HEK293 (cell line): Measurements from ENCODE around the gene LRIT1.

Experiments used
- CTCF ChIA-PET: fragments of 350-600 bp; formaldehyde crosslinking; extraction: SDS; loops from one replicate; lab custom pipeline; 2021; ENCODE audit warnings: antibody characterized with exemption; lab: Yijun Ruan, JAX
- POLR2A ChIA-PET: fragments of 300-600 bp; formaldehyde crosslinking; extraction: SDS; loops from one replicate; lab custom pipeline; 2020; ENCODE audit warnings: antibody characterized with exemption, inconsistent platforms; lab: Yijun Ruan, JAX
- H3K27ac ChIP-seq: fragments of 200-500 bp; sonication (Bioruptor generic); 2 replicates; pipeline ENCODE4 v1.5.1; 2014; ENCODE audit warnings: low read depth, low read length, control low read depth, inconsistent platforms; ENCODE audit errors: extremely low read depth
- H3K36me3 ChIP-seq, 2 experiments: fragments of 200-500 bp in 1 of 2; sonication (Bioruptor generic) in 1 of 2; 1 replicate in 1 of 2; 2 replicates in 1 of 2; pipeline ENCODE4 v1.5.1; 2014 to 2017; ENCODE audit warnings: inconsistent platforms in 2 of 2, low read length in 2 of 2; ENCODE audit not compliant: control insufficient read depth in 2 of 2, insufficient read depth in 1 of 2
- H3K4me1 ChIP-seq: fragments of 200-500 bp; sonication (Bioruptor generic); 2 replicates; pipeline ENCODE4 v1.5.1; 2014; ENCODE audit warnings: mild to moderate bottlenecking, low read length, inconsistent platforms; ENCODE audit not compliant: control insufficient read depth, insufficient read depth
- H3K4me3 ChIP-seq: 2 replicates; pipeline ENCODE4 v1.5.1; 2011; ENCODE audit warnings: low read depth, mild to moderate bottlenecking, control low read depth, low read length, moderate library complexity
- H3K9me3 ChIP-seq: fragments of 200-500 bp; sonication (Bioruptor generic); 2 replicates; pipeline ENCODE4 v1.5.1; 2014; ENCODE audit warnings: low read depth, low read length, inconsistent platforms; ENCODE audit not compliant: control insufficient read depth, insufficient read depth
- ELK4 ChIP-seq: IDR thresholded peaks from 2 replicates; pipeline ENCODE4 v1.6.1; 2011; ENCODE audit warnings: mild to moderate bottlenecking, low read depth, low read length, borderline replicate concordance
- GLI4 ChIP-seq: fragments of 450-650 bp; formaldehyde crosslinking; IDR thresholded peaks from 2 replicates; pipeline ENCODE4 v1.5.1; 2016; ENCODE audit warnings: missing biosample characterization, missing genetic modification characterization
- INSM2 ChIP-seq: fragments of 450-650 bp; formaldehyde crosslinking; IDR thresholded peaks from 2 replicates; pipeline ENCODE4 v1.5.1; 2016; ENCODE audit warnings: missing biosample characterization, missing genetic modification characterization
- KLF10 ChIP-seq: fragments of 450-650 bp; IDR thresholded peaks from 2 replicates; pipeline ENCODE4 v1.5.1; 2018; ENCODE audit warnings: missing biosample characterization, mild to moderate bottlenecking, missing genetic modification characterization
- KLF8 ChIP-seq: fragments of 450-650 bp; formaldehyde crosslinking; IDR thresholded peaks from 2 replicates; pipeline ENCODE4 v1.5.1; 2016; ENCODE audit warnings: missing biosample characterization, missing genetic modification characterization
- KLF9 ChIP-seq: fragments of 450-650 bp; formaldehyde crosslinking; IDR thresholded peaks from 2 replicates; pipeline ENCODE4 v1.5.1; 2016; ENCODE audit warnings: missing biosample characterization, missing genetic modification characterization, low read depth
- MEIS1 ChIP-seq: sonication (generic); formaldehyde crosslinking; IDR thresholded peaks from 2 replicates; pipeline ENCODE4 v1.8.1; 2022; ENCODE audit warnings: missing genetic modification reagents, mild to moderate bottlenecking, borderline replicate concordance
- REPIN1 ChIP-seq: fragments of 450-650 bp; formaldehyde crosslinking; IDR thresholded peaks from 2 replicates; pipeline ENCODE4 v1.5.1; 2017; ENCODE audit warnings: missing biosample characterization, missing genetic modification characterization, low read depth
- SCRT1 ChIP-seq: fragments of 450-650 bp; formaldehyde crosslinking; IDR thresholded peaks from 2 replicates; pipeline ENCODE4 v1.5.1; 2016; ENCODE audit warnings: missing biosample characterization, missing genetic modification characterization, borderline replicate concordance
- WT1 ChIP-seq: fragments of 450-650 bp; formaldehyde crosslinking; IDR thresholded peaks from 2 replicates; pipeline ENCODE4 v1.5.1; 2016; ENCODE audit warnings: missing biosample characterization, missing genetic modification characterization
- ZFP3 ChIP-seq: fragments of 450-650 bp; formaldehyde crosslinking; IDR thresholded peaks from 2 replicates; pipeline ENCODE4 v1.5.1; 2016; ENCODE audit warnings: low read depth, missing biosample characterization, missing genetic modification characterization
- ZIC2 ChIP-seq: fragments of 450-650 bp; formaldehyde crosslinking; IDR thresholded peaks from 2 replicates; pipeline ENCODE4 v1.5.1; 2016; ENCODE audit warnings: missing biosample characterization, missing genetic modification characterization
- ZNF184 ChIP-seq: fragments of 450-650 bp; IDR thresholded peaks from 2 replicates; pipeline ENCODE4 v1.5.1; 2018; ENCODE audit warnings: missing biosample characterization, mild to moderate bottlenecking, missing genetic modification characterization
- ZNF19 ChIP-seq: fragments of 450-650 bp; formaldehyde crosslinking; IDR thresholded peaks from 2 replicates; pipeline ENCODE4; 2016; ENCODE audit warnings: missing biosample characterization, missing genetic modification characterization, low read depth
- ZNF274 ChIP-seq, 2 experiments: fragments of 200-500 bp in 1 of 2; fragments of 450-650 bp in 1 of 2; sonication (Bioruptor generic) in 1 of 2; formaldehyde crosslinking in 1 of 2; IDR thresholded peaks; 2 replicates each; pipeline versions ENCODE4 v1.5.1 to v1.6.1; 2014 to 2016; ENCODE audit warnings: borderline replicate concordance in 1 of 2, inconsistent platforms in 1 of 2, low read length in 1 of 2, missing biosample characterization in 1 of 2, missing genetic modification characterization in 1 of 2
- ZNF311 ChIP-seq: fragments of 450-650 bp; formaldehyde crosslinking; IDR thresholded peaks from 2 replicates; pipeline ENCODE4 v1.5.1; 2017; ENCODE audit warnings: missing biosample characterization, missing genetic modification characterization, borderline replicate concordance
- ZNF335 ChIP-seq: fragments of 450-650 bp; formaldehyde crosslinking; conservative IDR thresholded peaks from 2 replicates; pipeline ENCODE4 v1.5.1; 2016; ENCODE audit warnings: missing biosample characterization, missing genetic modification characterization
- ZNF416 ChIP-seq: fragments of 450-650 bp; formaldehyde crosslinking; IDR thresholded peaks from 2 replicates; pipeline ENCODE4 v1.5.1; 2016; ENCODE audit warnings: missing biosample characterization, missing genetic modification characterization
- ZNF48 ChIP-seq: fragments of 450-650 bp; formaldehyde crosslinking; IDR thresholded peaks from 2 replicates; pipeline ENCODE4 v1.5.1; 2016; ENCODE audit warnings: missing biosample characterization, missing genetic modification characterization
- ZNF529 ChIP-seq: fragments of 450-650 bp; formaldehyde crosslinking; IDR thresholded peaks from 2 replicates; pipeline ENCODE4 v1.5.1; 2017; ENCODE audit warnings: missing genetic modification characterization, missing biosample characterization; ENCODE audit not compliant: insufficient replicate concordance
- ZNF549 ChIP-seq: fragments of 450-650 bp; IDR thresholded peaks from 2 replicates; pipeline ENCODE4 v1.5.1; 2018; ENCODE audit warnings: missing biosample characterization, missing genetic modification characterization, mild to moderate bottlenecking, inconsistent platforms, moderate library complexity
- ZNF596 ChIP-seq: fragments of 450-650 bp; IDR thresholded peaks from 2 replicates; pipeline ENCODE4 v1.5.0; 2018; ENCODE audit warnings: missing biosample characterization, mild to moderate bottlenecking, missing genetic modification characterization, moderate library complexity
- ZNF701 ChIP-seq: fragments of 450-650 bp; formaldehyde crosslinking; IDR thresholded peaks from 2 replicates; pipeline ENCODE4 v1.5.1; 2016; ENCODE audit warnings: missing biosample characterization, missing genetic modification characterization
- ZSCAN16 ChIP-seq: fragments of 450-650 bp; formaldehyde crosslinking; IDR thresholded peaks from 2 replicates; pipeline ENCODE4 v1.5.1; 2016; ENCODE audit warnings: missing biosample characterization, missing genetic modification characterization
- ZSCAN23 ChIP-seq: fragments of 450-650 bp; formaldehyde crosslinking; IDR thresholded peaks from 2 replicates; pipeline ENCODE4 v1.5.1; 2016; ENCODE audit warnings: missing biosample characterization, missing genetic modification characterization
- ZSCAN4 ChIP-seq: fragments of 450-650 bp; formaldehyde crosslinking; IDR thresholded peaks from 2 replicates; pipeline ENCODE4 v1.5.1; 2017; ENCODE audit warnings: missing biosample characterization, missing genetic modification characterization

The LRIT1 gene

GRCh38 chr10:84237199-84238051 is 3.9 kb downstream of the LRIT1 start:
- no peaks in the 10 kb centered on the region for H3K4me1 ChIP-seq
- H3K36me3 ChIP-seq, result no peaks in the 10 kb centered on the region
- H3K9me3 ChIP-seq, result no peaks in the 10 kb centered on the region
- H3K27ac ChIP-seq, result no peak overlapping the region
- no peak overlapping the region for H3K4me3 ChIP-seq
- CTCF ChIA-PET, result interaction anchor here (0.6 to 0.8 kb wide), 2 partner anchors 33 to 40 kb away, joined by 3 read pairs; no protein-coding TSS in a partner anchor
- no peak for TF ChIP-seq INSM2 (tag by site-specific recombination)
- no peak for TF ChIP-seq ZNF335
- no peak for TF ChIP-seq ZNF274 (IDR thresholded peaks at IDR 0.05; ENCODE audit: low read length)
- TF ChIP-seq ZNF274 (tag by site-specific recombination; IDR thresholded peaks at IDR 0.05; ENCODE audit: borderline replicate concordance), result no peak
- no peak for TF ChIP-seq ZNF416
- no peak for TF ChIP-seq KLF9
- TF ChIP-seq ZNF549, result no peak
- TF ChIP-seq ZNF529 (tag by site-specific recombination), result no peak
- no peak for TF ChIP-seq WT1 (tag by site-specific recombination)
- TF ChIP-seq KLF10 (tag by site-specific recombination), result no peak
- TF ChIP-seq ELK4, result no peak
- TF ChIP-seq REPIN1 (tag by site-specific recombination), result no peak
- no peak for TF ChIP-seq ZNF311 (tag by site-specific recombination)
- no peak for TF ChIP-seq ZSCAN23 (tag by site-specific recombination)
- TF ChIP-seq MEIS1, result no peak
- no peak for TF ChIP-seq SCRT1 (tag by site-specific recombination)
- TF ChIP-seq ZNF48 (tag by site-specific recombination), result no peak
- no peak for TF ChIP-seq ZFP3 (tag by site-specific recombination)
- no peak for TF ChIP-seq ZNF596 (tag by site-specific recombination)
- no peak for TF ChIP-seq GLI4 (tag by site-specific recombination)
- TF ChIP-seq ZSCAN4 (tag by site-specific recombination), result no peak
- TF ChIP-seq, all 188 proteins: peak for 0
- POLR2A ChIA-PET, result no interaction called here

- Histone ChIP-seq H3K27ac (no peak overlapping the region), H3K4me1 (no peaks in the 10 kb centered on the region), H3K9me3 (no peaks in the 10 kb centered on the region), H3K4me3 (no peak overlapping the region), H3K36me3 (no peaks in the 10 kb centered on the region)
- TF ChIP-seq ZIC2 (tag by site-specific recombination) (no peak), ZSCAN16 (tag by site-specific recombination) (no peak), ZNF529 (tag by site-specific recombination) (no peak), KLF8 (tag by site-specific recombination) (no peak), ZNF701 (tag by site-specific recombination) (no peak), ZNF19 (no peak), ZNF184 (tag by site-specific recombination) (no peak)
- CTCF ChIA-PET, result interaction anchor here (0.6 to 0.8 kb wide), 2 partner anchors 32 to 40 kb away, joined by 3 read pairs; no protein-coding TSS in a partner anchor
- POLR2A ChIA-PET, result no interaction called here
Observed at GRCh38 chr10:84236807-84237198, 4.5 kb downstream of the LRIT1 start.
